Stomach (tissue), 19 donors: ENCODE data around the gene DAB1. TPM values are rescaled to one million over a fixed set of nuclear protein-coding genes. Genes with fewer than 3 reads are reported as not detected.

Experiments used
- DNase-seq, 2 donors: peaks; one replicate each; pipeline versions ENCODE4 v3.0.0 to v3.0.0-alpha.2; 2013 to 2019
- H3K27ac ChIP-seq, 5 donors: fragments of 200-600 bp in 4 of 5; sonication (generic) in 4 of 5; one replicate each; pipeline ENCODE4 v1.5.1; 2013 to 2019; ENCODE audit warnings: mild to moderate bottlenecking in 1 of 5, moderate library complexity in 1 of 5
- H3K27me3 ChIP-seq, 3 donors: fragments of 200-600 bp; sonication (generic); one replicate each; pipeline ENCODE4 v1.5.1; 2017 to 2019; ENCODE audit warnings: mixed run types in 1 of 3
- H3K36me3 ChIP-seq, 4 donors: fragments of 200-600 bp; sonication (generic); 1 replicate in 3 of 4; 2 replicates in 1 of 4; pipeline ENCODE4 v1.5.1; 2016 to 2019
- H3K4me1 ChIP-seq, 4 donors: fragments of 200-600 bp; sonication (generic); one replicate each; pipeline ENCODE4 v1.5.1; 2016 to 2019
- H3K4me3 ChIP-seq, 4 donors: fragments of 200-600 bp; sonication (generic) in 3 of 4; one replicate each; pipeline ENCODE4 v1.5.1; 2016 to 2019; ENCODE audit warnings: mild to moderate bottlenecking in 1 of 4
- H3K9me3 ChIP-seq, 4 donors: fragments of 200-600 bp; sonication (generic); one replicate each; pipeline ENCODE4 v1.5.1; 2016 to 2019
- CTCF ChIP-seq, 7 experiments: fragments of 450-650 bp in 4 of 7; fragments of 200-600 bp in 3 of 7; sonication (generic) in 3 of 7; IDR thresholded peaks; one replicate each; pipeline ENCODE4 v1.5.1; 2016 to 2019; ENCODE audit warnings: antibody characterized with exemption in 7 of 7, control low read depth in 2 of 7, mild to moderate bottlenecking in 1 of 7
- EP300 ChIP-seq: sonication (generic); formaldehyde crosslinking; IDR thresholded peaks from one replicate; pipeline ENCODE4 v1.6.1; 2017; ENCODE audit warnings: antibody characterized with exemption
- POLR2A ChIP-seq, 4 donors: fragments of 450-650 bp; IDR thresholded peaks; one replicate each; pipeline ENCODE4 v1.6.1; 2016; ENCODE audit warnings: antibody characterized with exemption in 4 of 4, control low read depth in 2 of 4, mild to moderate bottlenecking in 1 of 4, moderate library complexity in 1 of 4
- POLR2AphosphoS5 ChIP-seq, 3 donors: sonication (generic); formaldehyde crosslinking; IDR thresholded peaks; one replicate each; pipeline ENCODE4 v1.6.1; 2016; ENCODE audit warnings: antibody characterized with exemption in 3 of 3
- WGBS, 5 donors: extraction: QIAGEN DNeasy Blood & Tissue Kit in 3 of 5; methylation state at CpG; one replicate each; pipeline versions ENCODE4 v1.1.5 to v1.1.7; 2013 to 2018; 5-methylcytosine and 5-hydroxymethylcytosine counted together
- intact Hi-C: fragments of 100-400 bp; cut with DNase I; formaldehyde crosslinking; loops from one replicate; pipeline ENCODE4 v1.15.1; 2023; ENCODE audit warnings: low total_unique reads
- long read RNA-seq, 10 donors: transcript quantifications; one replicate each; lab custom pipeline, GENCODE V29; 2026
- polyA plus RNA-seq, 3 donors: library from polyadenylated mRNA; stranded (reverse); fragments of 200-250 nt; gene quantifications; one replicate each; pipeline ENCODE4 v1.2.3, GENCODE V29; 2013
- total RNA-seq, 5 donors: library from RNA; depleted of rRNA; stranded (reverse); fragments of >200 nt; gene quantifications; one replicate each; pipeline versions ENCODE4 v1.1.0 to v1.2.3, GENCODE V29; 2014 to 2016
- donor health status: healthy with polysubstance abuse.
- donor health status: Bipolar disorder and iron deficiency.
- donor health status: healthy.

Gene DAB1
- total RNA-seq, result 1 to 10 TPM in 2 of 5 donors, under 1 TPM in 2, not detected in 1; under 0.01 to 3.5 (median 1.1) TPM
- under 1 TPM; 0.19 to 0.61 (median 0.33) TPM for polyA plus RNA-seq
- long read RNA-seq, donor 1, result 0 reads
- long read RNA-seq, donor 2, result 0 reads
- long read RNA-seq, donor 3, result 0 reads
- long read RNA-seq, donor 4, result 0 reads
- long read RNA-seq, donor 5, result 0 reads
- long read RNA-seq, donor 6, result 0 reads
- long read RNA-seq, donor 7, result 0 reads
- long read RNA-seq, donor 8, result 0 reads
- long read RNA-seq, donor 9, result 0 reads
- long read RNA-seq, donor 10, result 0 reads

GRCh38 chr1:57423656-57424211, at the start of gene DAB1:
Gene DAB1, minus strand, starts transcription at chr1:57424060. Its CDS starts 133,030 bp downstream, at chr1:57291030.
- intact Hi-C loops, result no loop called here
- Histone ChIP-seq H3K4me1 (peaks cover 23 to 36% (median 30%) of the 10 kb centered on the region in 4 donors), H3K27me3 (peaks cover 8 to 72% (median 44%) of the 10 kb centered on the region in 3 donors), H3K9me3 (no peaks in the 10 kb centered on the region), H3K4me3 (peak within 1 kb of the TSS; percentile 45 to 62 (median 52)), H3K27ac (peak within 1 kb of the TSS in 1 of 5 donors; percentile 38), H3K36me3 (no peaks in the 10 kb centered on the region)
- 2 to 3% (median 2%) methylated on average over 13 to 64 of the region's 64 CpGs for WGBS, 5 donors
- DNase-seq, result peak in 1 of 2 donors; percentile 56
- TF ChIP-seq POLR2A (IDR thresholded peaks at IDR 0.05), result no peak
- TF ChIP-seq POLR2AphosphoS5 (IDR thresholded peaks at IDR 0.05), result no peak
- TF ChIP-seq CTCF (IDR thresholded peaks at IDR 0.05), result no peak
- no peak for TF ChIP-seq EP300

- no peaks in the 10 kb centered on the region for H3K9me3 ChIP-seq
- no peak for DNase-seq
- no peak overlapping the region for H3K27ac ChIP-seq
- intact Hi-C loops, result no loop called here
- no peaks in the 10 kb centered on the region for H3K36me3 ChIP-seq
- H3K27me3 ChIP-seq, result no peaks in the 10 kb centered on the region
- WGBS, 5 donors, result 82 to 93% (median 88%) methylated on average over 5 of the region's 5 CpGs
- no peak overlapping the region for H3K4me3 ChIP-seq
- TF ChIP-seq EP300 (no peak), POLR2A (IDR thresholded peaks at IDR 0.05) (no peak), POLR2AphosphoS5 (IDR thresholded peaks at IDR 0.05) (no peak), CTCF (IDR thresholded peaks at IDR 0.05) (no peak)
- no peaks in the 10 kb centered on the region for H3K4me1 ChIP-seq
Observed at GRCh38 chr1:57473448-57473847, 49.6 kb upstream of the DAB1 start.

- no peaks in the 10 kb centered on the region for H3K36me3 ChIP-seq
- H3K4me3 ChIP-seq, result no peak overlapping the region
- TF ChIP-seq POLR2AphosphoS5 (IDR thresholded peaks at IDR 0.05) (no peak), POLR2A (IDR thresholded peaks at IDR 0.05) (no peak), EP300 (no peak), CTCF (IDR thresholded peaks at IDR 0.05) (no peak)
- 76 to 89% (median 87%) methylated on average over 2 of the region's 2 CpGs for WGBS, 5 donors
- no peaks in the 10 kb centered on the region for H3K9me3 ChIP-seq
- no peak overlapping the region for H3K27ac ChIP-seq
- H3K4me1 ChIP-seq, result no peaks in the 10 kb centered on the region
- no peak for DNase-seq
- intact Hi-C loops, result no loop called here
- no peaks in the 10 kb centered on the region for H3K27me3 ChIP-seq
Observed at GRCh38 chr1:57471995-57472394, 48.1 kb upstream of the DAB1 start.

GRCh38 chr1:57470036-57470435, 46.2 kb upstream of the DAB1 start:
- intact Hi-C loops, result no loop called here
- Histone ChIP-seq H3K36me3 (no peaks in the 10 kb centered on the region), H3K4me3 (no peak overlapping the region), H3K27ac (no peak overlapping the region), H3K9me3 (no peaks in the 10 kb centered on the region), H3K27me3 (no peaks in the 10 kb centered on the region), H3K4me1 (no peaks in the 10 kb centered on the region)
- no peak for TF ChIP-seq POLR2A (IDR thresholded peaks at IDR 0.05)
- TF ChIP-seq POLR2AphosphoS5 (IDR thresholded peaks at IDR 0.05), result no peak
- no peak for TF ChIP-seq CTCF (IDR thresholded peaks at IDR 0.05)
- no peak for TF ChIP-seq EP300
- 55 to 65% (median 64%) methylated on average over 1 of the region's 1 CpG for WGBS, 5 donors
- DNase-seq, result no peak
